ENCODE results near the gene DOK6.

DNA sequence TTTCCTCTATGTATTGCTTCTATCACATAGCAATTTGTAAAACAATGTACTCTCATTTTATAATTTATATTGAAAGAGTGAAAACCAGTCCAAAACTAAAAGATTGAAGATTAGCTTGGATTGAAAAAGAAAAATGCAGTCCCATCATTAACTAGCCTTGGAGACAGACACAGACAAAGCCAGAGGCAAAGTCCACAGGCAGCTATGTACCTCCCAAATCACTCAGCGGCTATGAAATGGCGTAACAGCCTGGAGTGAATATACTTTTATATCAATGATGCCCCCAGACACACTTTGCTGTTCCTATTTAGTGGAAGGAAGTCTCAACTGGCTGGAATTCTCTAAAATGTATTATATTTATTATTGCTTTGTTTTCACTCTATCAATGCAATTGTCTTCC lies 33.6 kb upstream of the DOK6 start:
- TF ChIP-seq, protein P1, sequence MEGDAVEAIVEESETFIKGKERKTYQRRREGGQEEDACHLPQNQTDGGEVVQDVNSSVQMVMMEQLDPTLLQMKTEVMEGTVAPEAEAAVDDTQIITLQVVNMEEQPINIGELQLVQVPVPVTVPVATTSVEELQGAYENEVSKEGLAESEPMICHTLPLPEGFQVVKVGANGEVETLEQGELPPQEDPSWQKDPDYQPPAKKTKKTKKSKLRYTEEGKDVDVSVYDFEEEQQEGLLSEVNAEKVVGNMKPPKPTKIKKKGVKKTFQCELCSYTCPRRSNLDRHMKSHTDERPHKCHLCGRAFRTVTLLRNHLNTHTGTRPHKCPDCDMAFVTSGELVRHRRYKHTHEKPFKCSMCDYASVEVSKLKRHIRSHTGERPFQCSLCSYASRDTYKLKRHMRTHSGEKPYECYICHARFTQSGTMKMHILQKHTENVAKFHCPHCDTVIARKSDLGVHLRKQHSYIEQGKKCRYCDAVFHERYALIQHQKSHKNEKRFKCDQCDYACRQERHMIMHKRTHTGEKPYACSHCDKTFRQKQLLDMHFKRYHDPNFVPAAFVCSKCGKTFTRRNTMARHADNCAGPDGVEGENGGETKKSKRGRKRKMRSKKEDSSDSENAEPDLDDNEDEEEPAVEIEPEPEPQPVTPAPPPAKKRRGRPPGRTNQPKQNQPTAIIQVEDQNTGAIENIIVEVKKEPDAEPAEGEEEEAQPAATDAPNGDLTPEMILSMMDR (IDR thresholded peaks at IDR 0.05) = no peak
- TF ChIP-seq POLR2AphosphoS5 (IDR thresholded peaks at IDR 0.05) (no peak), POLR2A (IDR thresholded peaks at IDR 0.05) (no peak)

Measured in transverse colon (tissue), 4 donors.